HL-60 (cell line): ENCODE data around the gene HARS1.
"Not testable (repeated sequence)": the region's sequence is repeated elsewhere in the genome, so short reads cannot be mapped to it uniquely, and the experiment has no call there.

Experiments used
- CTCF ChIP-seq: IDR thresholded peaks from one replicate; pipeline ENCODE4 v1.5.1; 2011; ENCODE audit warnings: low read length, control low read depth, inconsistent platforms; ENCODE audit not compliant: insufficient read depth
- SPI1 ChIP-seq: IDR thresholded peaks from 2 replicates; pipeline ENCODE4 v1.6.1; 2012; ENCODE audit warnings: low read depth, mild to moderate bottlenecking, borderline replicate concordance
- TF ChIP-seq, protein P1 (sequence below): IDR thresholded peaks from 2 replicates; pipeline ENCODE4 v1.6.1; 2012; ENCODE audit warnings: low read depth; ENCODE audit not compliant: insufficient replicate concordance

GRCh38 chr5:140671035-140671434 is 20.1 kb downstream of the HARS1 start:
- not testable (repeated sequence) for TF ChIP-seq CTCF, SPI1
- TF ChIP-seq, protein P1, sequence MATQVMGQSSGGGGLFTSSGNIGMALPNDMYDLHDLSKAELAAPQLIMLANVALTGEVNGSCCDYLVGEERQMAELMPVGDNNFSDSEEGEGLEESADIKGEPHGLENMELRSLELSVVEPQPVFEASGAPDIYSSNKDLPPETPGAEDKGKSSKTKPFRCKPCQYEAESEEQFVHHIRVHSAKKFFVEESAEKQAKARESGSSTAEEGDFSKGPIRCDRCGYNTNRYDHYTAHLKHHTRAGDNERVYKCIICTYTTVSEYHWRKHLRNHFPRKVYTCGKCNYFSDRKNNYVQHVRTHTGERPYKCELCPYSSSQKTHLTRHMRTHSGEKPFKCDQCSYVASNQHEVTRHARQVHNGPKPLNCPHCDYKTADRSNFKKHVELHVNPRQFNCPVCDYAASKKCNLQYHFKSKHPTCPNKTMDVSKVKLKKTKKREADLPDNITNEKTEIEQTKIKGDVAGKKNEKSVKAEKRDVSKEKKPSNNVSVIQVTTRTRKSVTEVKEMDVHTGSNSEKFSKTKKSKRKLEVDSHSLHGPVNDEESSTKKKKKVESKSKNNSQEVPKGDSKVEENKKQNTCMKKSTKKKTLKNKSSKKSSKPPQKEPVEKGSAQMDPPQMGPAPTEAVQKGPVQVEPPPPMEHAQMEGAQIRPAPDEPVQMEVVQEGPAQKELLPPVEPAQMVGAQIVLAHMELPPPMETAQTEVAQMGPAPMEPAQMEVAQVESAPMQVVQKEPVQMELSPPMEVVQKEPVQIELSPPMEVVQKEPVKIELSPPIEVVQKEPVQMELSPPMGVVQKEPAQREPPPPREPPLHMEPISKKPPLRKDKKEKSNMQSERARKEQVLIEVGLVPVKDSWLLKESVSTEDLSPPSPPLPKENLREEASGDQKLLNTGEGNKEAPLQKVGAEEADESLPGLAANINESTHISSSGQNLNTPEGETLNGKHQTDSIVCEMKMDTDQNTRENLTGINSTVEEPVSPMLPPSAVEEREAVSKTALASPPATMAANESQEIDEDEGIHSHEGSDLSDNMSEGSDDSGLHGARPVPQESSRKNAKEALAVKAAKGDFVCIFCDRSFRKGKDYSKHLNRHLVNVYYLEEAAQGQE, result not testable (repeated sequence)
